Erythroblast (primary cell): ENCODE measurements around the gene EMC1.

Source experiments
- GATA1 ChIP-seq: IDR thresholded peaks from 2 replicates; pipeline ENCODE4 v1.6.1; 2011; ENCODE audit warnings: low read depth, mild to moderate bottlenecking, control low read depth, low read length, moderate library complexity
- POLR2A ChIP-seq: IDR thresholded peaks from 2 replicates; pipeline ENCODE4 v1.6.1; 2011; ENCODE audit warnings: mild to moderate bottlenecking, low read length

- TF ChIP-seq POLR2A (no peak), GATA1 (no peak)
These were observed 51.9 kb downstream of the EMC1 start for GRCh38 chr1:19199329-19199968.
